ENCODE results near the gene SEMA3G. TPM values are rescaled to one million over a fixed set of nuclear protein-coding genes. Genes with fewer than 3 reads are reported as not detected.

Gene SEMA3G
- total RNA-seq, 1 donor from 2014 or later: not detected

- no peak for DNase-seq
- Mint-ChIP-seq H3K36me3 (ENCODE audit: low read depth) (no peaks in the 10 kb centered on the region), H3K4me1 (peaks cover 5% of the 10 kb centered on the region), H3K27me3 (peaks cover 3% of the 10 kb centered on the region), H3K4me3 (no peak overlapping the region), H3K27ac (no peak overlapping the region), H3K9me3 (no peaks in the 10 kb centered on the region)
- intact Hi-C loops (cut with micrococcal nuclease): no loop called here
- TF ChIP-seq, protein P1, sequence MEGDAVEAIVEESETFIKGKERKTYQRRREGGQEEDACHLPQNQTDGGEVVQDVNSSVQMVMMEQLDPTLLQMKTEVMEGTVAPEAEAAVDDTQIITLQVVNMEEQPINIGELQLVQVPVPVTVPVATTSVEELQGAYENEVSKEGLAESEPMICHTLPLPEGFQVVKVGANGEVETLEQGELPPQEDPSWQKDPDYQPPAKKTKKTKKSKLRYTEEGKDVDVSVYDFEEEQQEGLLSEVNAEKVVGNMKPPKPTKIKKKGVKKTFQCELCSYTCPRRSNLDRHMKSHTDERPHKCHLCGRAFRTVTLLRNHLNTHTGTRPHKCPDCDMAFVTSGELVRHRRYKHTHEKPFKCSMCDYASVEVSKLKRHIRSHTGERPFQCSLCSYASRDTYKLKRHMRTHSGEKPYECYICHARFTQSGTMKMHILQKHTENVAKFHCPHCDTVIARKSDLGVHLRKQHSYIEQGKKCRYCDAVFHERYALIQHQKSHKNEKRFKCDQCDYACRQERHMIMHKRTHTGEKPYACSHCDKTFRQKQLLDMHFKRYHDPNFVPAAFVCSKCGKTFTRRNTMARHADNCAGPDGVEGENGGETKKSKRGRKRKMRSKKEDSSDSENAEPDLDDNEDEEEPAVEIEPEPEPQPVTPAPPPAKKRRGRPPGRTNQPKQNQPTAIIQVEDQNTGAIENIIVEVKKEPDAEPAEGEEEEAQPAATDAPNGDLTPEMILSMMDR (IDR thresholded peaks at IDR 0.05): no peak
- ChIA-PET POLR2A (interaction anchor here (1.0 kb wide), 1 partner anchor 29 kb away, joined by 3 read pairs; no protein-coding TSS in a partner anchor), CTCF (no interaction called here)
- no peak for ATAC-seq (ENCODE audit: low read depth)
Measured at GRCh38 chr3:52441091-52441771, 3.7 kb downstream of the SEMA3G start.

DNA sequence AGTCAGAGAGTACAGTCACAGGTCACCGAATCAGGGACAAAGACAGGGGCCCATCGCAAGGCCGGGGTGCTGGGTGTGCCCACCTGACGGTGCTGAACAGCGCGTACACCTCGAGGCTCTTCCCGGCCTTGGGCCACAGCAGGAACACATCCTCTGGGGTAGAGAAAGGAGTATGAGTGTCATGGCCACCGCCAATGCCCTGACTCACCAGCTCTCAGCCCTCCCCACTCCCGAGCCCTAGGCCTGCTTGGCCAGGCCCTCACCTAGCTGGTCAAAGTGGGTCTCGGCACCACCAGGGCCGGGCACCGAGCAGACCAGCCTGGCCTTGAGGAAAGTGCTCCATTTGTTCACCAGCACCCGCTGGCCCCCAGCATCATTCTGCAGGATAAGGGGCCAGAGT is 4.2 kb downstream of the SEMA3G start:
- no peak overlapping the region for H3K4me3 Mint-ChIP-seq

GRCh38 chr3:52440249-52440551 is 4.7 kb downstream of the SEMA3G start:
- H3K36me3 Mint-ChIP-seq (ENCODE audit: low read depth): no peaks in the 10 kb centered on the region
- TF ChIP-seq, protein P1 (IDR thresholded peaks at IDR 0.05): no peak
- ChIA-PET CTCF (no interaction called here), POLR2A (interaction anchor here (1.0 kb wide), 1 partner anchor 28 kb away, joined by 3 read pairs; no protein-coding TSS in a partner anchor)
- no peak overlapping the region for H3K27ac Mint-ChIP-seq
- no peak for DNase-seq
- no peak overlapping the region for H3K4me3 Mint-ChIP-seq
- no peaks in the 10 kb centered on the region for H3K9me3 Mint-ChIP-seq
- ATAC-seq (ENCODE audit: low read depth): no peak
- H3K27me3 Mint-ChIP-seq: peaks cover 3% of the 10 kb centered on the region
- peaks cover 5% of the 10 kb centered on the region for H3K4me1 Mint-ChIP-seq
- intact Hi-C loops (cut with micrococcal nuclease): no loop called here

More for the DNA sequence above, 4.2 kb downstream of the SEMA3G start:
- intact Hi-C loops (cut with micrococcal nuclease): no loop called here
- CTCF ChIA-PET: no interaction called here
- POLR2A ChIA-PET: interaction anchor here (1.0 kb wide), 1 partner anchor 28 kb away, joined by 3 read pairs; no protein-coding TSS in a partner anchor
- Mint-ChIP-seq H3K27me3 (peaks cover 3% of the 10 kb centered on the region), H3K9me3 (no peaks in the 10 kb centered on the region), H3K4me1 (peaks cover 5% of the 10 kb centered on the region), H3K27ac (no peak overlapping the region), H3K36me3 (ENCODE audit: low read depth) (no peaks in the 10 kb centered on the region)
- no peak for DNase-seq
- no peak for ATAC-seq (ENCODE audit: low read depth)
- TF ChIP-seq, protein P1 (IDR thresholded peaks at IDR 0.05): no peak

- ATAC-seq (ENCODE audit: low read depth) (no peak), DNase-seq (no peak)
- ChIA-PET CTCF (no interaction called here), POLR2A (no interaction called here)
- TF ChIP-seq, protein P1 (IDR thresholded peaks at IDR 0.05): no peak
- intact Hi-C loops (cut with micrococcal nuclease): no loop called here
- Mint-ChIP-seq H3K36me3 (ENCODE audit: low read depth) (no peaks in the 10 kb centered on the region), H3K4me3 (no peak overlapping the region), H3K4me1 (peaks cover 2% of the 10 kb centered on the region), H3K9me3 (no peaks in the 10 kb centered on the region), H3K27ac (no peak overlapping the region), H3K27me3 (peaks cover 3% of the 10 kb centered on the region)
Measured at GRCh38 chr3:52439426-52440248, 5.3 kb downstream of the SEMA3G start.

Data from activated B cell treated with CpG ODN at 0.5 μM for 24 hours (primary cell).